ENCODE results near the gene PRR13. TPM values are rescaled to one million over a fixed set of nuclear protein-coding genes. Genes with fewer than 3 reads are reported as not detected.
"Not testable (repeated sequence)": the region's sequence is repeated elsewhere in the genome, so short reads cannot be mapped to it uniquely, and the experiment has no call there.

The PRR13 gene
- total RNA-seq, 1 donor from 2014 or later = 20.6 TPM

GRCh38 chr12:53414756-53415417, 26.6 kb upstream of the PRR13 start:
- Histone ChIP-seq H3K4me1 (peaks cover 0 to 9% of the 10 kb centered on the region in 2 donors), H3K27me3 (no peaks in the 10 kb centered on the region), H3K36me3 (peaks cover 26 to 28% of the 10 kb centered on the region in 2 donors), H3K27ac (no peak overlapping the region), H3K9me3 (no peaks in the 10 kb centered on the region), H3K4me3 (no peak overlapping the region)
- intact Hi-C loops (cut with DNase I) = no loop called here
- TF ChIP-seq CTCF (IDR thresholded peaks at IDR 0.05) = no peak
- no peak for DNase-seq (ENCODE audit: low spot score in 2 of 2)

- intact Hi-C loops (cut with DNase I); H3K9me3 ChIP-seq; H3K4me1 ChIP-seq; H3K27ac ChIP-seq; DNase-seq (ENCODE audit: low spot score in 2 of 2); H3K4me3 ChIP-seq; H3K27me3 ChIP-seq: not testable (repeated sequence)
- peaks cover 18 to 19% of the 10 kb centered on the region in 2 donors for H3K36me3 ChIP-seq
Observed at GRCh38 chr12:53415752-53416389, 25.7 kb upstream of the PRR13 start.

- H3K4me3 ChIP-seq; H3K27ac ChIP-seq; H3K4me1 ChIP-seq; DNase-seq (ENCODE audit: low spot score in 2 of 2); H3K9me3 ChIP-seq; H3K36me3 ChIP-seq; intact Hi-C loops (cut with DNase I); H3K27me3 ChIP-seq: not testable (repeated sequence)
Observed at GRCh38 chr12:53417291-53417816, 24.2 kb upstream of the PRR13 start.

GRCh38 chr12:53418221-53418620, 23.3 kb upstream of the PRR13 start:
- no peak overlapping the region for H3K27ac ChIP-seq
- intact Hi-C loops (cut with DNase I) = no loop called here

GRCh38 chr12:53419756-53420155, 21.8 kb upstream of the PRR13 start:
- no peak for TF ChIP-seq CTCF (IDR thresholded peaks at IDR 0.05)
- Histone ChIP-seq H3K36me3 (peaks cover 0 to 3% of the 10 kb centered on the region in 2 donors), H3K4me1 (peaks cover 0 to 9% of the 10 kb centered on the region in 2 donors), H3K4me3 (no peak overlapping the region), H3K27ac (no peak overlapping the region), H3K27me3 (no peaks in the 10 kb centered on the region), H3K9me3 (no peaks in the 10 kb centered on the region)
- no peak for DNase-seq (ENCODE audit: low spot score in 2 of 2)
- intact Hi-C loops (cut with DNase I) = loop anchor here (2.0 kb wide), 1 partner anchor 29 kb away; no protein-coding TSS in a partner anchor

More at GRCh38 chr12:53418221-53418620, 23.3 kb upstream of the PRR13 start:
- no peak for TF ChIP-seq CTCF (IDR thresholded peaks at IDR 0.05)
- H3K9me3 ChIP-seq = no peaks in the 10 kb centered on the region
- H3K4me3 ChIP-seq = no peak overlapping the region
- no peaks in the 10 kb centered on the region for H3K27me3 ChIP-seq
- no peak for DNase-seq (ENCODE audit: low spot score in 2 of 2)
- peaks cover 0 to 9% of the 10 kb centered on the region in 2 donors for H3K4me1 ChIP-seq
- peaks cover 0 to 3% of the 10 kb centered on the region in 2 donors for H3K36me3 ChIP-seq

- H3K27me3 ChIP-seq; H3K36me3 ChIP-seq; H3K9me3 ChIP-seq; H3K27ac ChIP-seq; H3K4me1 ChIP-seq; DNase-seq (ENCODE audit: low spot score in 2 of 2); intact Hi-C loops (cut with DNase I); H3K4me3 ChIP-seq: not testable (repeated sequence)
Observed at GRCh38 chr12:53422247-53422646, 19.3 kb upstream of the PRR13 start.

- DNase-seq (ENCODE audit: low spot score in 2 of 2) = no peak
- no peaks in the 10 kb centered on the region for H3K4me1 ChIP-seq
- H3K27me3 ChIP-seq = no peaks in the 10 kb centered on the region
- no peaks in the 10 kb centered on the region for H3K36me3 ChIP-seq
- no peak for TF ChIP-seq CTCF (IDR thresholded peaks at IDR 0.05)
- no peak within 1 kb of the TSS for H3K27ac ChIP-seq
- no peaks in the 10 kb centered on the region for H3K9me3 ChIP-seq
- H3K4me3 ChIP-seq = no peak within 1 kb of the TSS
- intact Hi-C loops (cut with DNase I) = no loop called here
Observed at GRCh38 chr12:53423597-53423996, 17.9 kb upstream of the PRR13 start, which contains the start of gene AMHR2. Gene AMHR2 (plus strand): TSS chr12:53423855. CDS start chr12:53423935, 80 bp downstream.

Measured in ascending aorta (tissue), 2 donors.